HG03045 (cell line): ENCODE measurements around the gene ITGB2.

Experiments
- ATAC-seq: cut with Tn5 transposase; IDR thresholded peaks from one replicate; pipeline ENCODE4 v1.9.1; 2021; ENCODE audit warnings: mild to moderate bottlenecking, moderate library complexity; ENCODE audit not compliant: unreplicated experiment

ITGB2 gene

DNA sequence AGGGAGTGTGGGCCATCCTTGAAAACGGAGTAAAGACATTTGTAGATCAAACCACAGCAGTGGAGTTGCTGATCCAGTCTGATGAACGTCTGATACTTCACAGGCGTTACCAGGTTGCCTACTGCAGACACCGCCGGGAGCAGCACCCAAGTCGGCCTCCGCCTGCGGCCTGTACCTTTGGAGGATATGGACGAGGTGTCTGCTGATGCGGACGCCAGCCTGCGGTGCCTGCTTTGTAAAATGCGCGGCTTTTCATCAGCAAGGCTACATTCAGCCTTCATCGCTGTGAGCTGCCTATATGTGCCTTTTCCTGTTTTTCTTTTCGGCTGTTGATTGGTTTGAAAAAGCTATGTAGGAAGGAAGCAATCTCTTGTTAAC lies 35.1 kb upstream of the ITGB2 start:
- ATAC-seq = no peak

DNA sequence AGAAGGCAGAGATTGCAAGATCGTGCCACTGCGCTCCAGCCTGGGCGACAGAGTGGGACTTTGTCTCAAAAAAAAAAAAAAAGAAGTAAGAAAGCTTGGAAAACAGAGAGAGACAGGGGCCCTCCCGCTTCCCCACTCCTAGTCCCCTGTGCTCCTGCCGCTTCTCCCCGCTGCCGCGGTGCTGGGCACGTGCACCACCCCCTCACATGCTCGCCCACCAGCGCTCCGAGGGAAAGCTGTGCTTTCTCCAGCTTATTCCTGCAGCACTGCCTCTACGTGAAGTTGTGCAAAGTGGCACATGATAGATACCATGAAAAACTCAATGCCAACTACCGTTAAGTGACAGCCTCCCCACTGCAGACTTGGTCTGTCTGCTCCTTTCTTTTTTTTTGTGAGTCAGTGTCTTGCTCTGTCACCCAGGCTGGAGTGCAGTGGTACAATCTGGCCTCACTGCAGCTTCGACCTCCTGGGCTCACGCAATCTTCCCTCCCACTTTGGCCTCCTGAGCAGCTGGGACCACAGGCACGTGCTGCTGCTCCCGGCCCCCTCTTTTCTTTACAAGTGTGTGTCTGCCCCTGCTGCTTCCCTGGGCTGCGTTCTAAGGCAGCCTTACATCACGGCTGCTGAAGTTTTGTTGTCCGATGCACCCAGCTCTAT lies 34.6 kb upstream of the ITGB2 start:
- no peak for ATAC-seq

GRCh38 chr21:44954281-44954771 lies 33.6 kb upstream of the ITGB2 start:
- ATAC-seq = no peak

DNA sequence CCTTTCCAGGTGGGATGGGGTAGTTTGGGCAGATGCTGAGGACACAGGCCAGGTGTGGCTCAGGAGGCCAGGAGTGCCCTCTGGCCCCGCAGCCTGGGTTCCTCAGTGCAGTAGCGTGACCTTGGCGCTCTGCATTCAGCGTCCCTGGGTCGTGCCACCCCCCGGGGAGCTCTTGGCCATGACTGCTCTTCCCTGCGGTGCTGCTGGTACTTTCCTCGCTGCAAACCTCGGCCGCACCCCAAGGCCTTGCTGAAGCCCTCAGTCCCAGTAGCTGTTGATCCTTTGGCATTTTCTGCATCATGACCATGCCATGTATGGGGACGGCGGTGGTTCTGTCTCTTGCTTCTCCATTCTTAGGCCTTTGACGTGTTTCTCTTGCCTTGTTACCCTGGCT lies 32.9 kb upstream of the ITGB2 start:
- no peak for ATAC-seq

DNA sequence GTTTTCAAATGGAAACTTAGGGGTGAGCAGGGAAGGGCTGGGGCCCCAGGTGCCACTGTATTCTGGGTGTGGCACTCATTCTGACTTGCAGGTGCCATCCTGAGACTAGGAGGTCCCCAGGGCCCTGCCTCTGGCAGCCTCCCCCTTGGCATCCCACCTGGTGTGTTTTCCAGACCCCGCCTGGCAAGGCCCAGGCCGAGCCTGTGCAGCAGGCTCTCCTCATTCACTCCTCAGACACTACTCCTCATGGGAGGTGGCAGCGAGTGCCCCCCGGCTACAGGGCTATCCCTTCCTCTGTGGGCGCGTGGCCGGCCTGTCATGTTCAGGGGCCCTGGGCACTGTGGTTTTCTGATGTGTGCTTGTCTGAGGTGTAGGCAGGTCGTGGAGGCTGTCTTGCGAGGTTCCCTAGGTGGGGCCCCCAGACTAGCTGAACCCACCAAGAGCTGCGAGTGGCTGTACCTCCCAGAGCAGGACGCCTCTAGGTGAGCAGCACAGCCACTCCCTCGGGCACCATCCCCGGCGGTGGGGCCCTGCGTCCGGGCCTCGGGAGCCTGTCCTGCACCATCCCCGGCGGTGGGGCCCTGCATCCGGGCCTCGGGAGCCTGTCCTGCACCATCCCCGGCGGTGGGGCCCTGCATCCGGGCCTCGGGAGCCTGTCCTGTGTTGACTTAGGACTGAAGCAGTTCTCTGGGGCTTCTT lies 32.4 kb upstream of the ITGB2 start:
- ATAC-seq = no peak

DNA sequence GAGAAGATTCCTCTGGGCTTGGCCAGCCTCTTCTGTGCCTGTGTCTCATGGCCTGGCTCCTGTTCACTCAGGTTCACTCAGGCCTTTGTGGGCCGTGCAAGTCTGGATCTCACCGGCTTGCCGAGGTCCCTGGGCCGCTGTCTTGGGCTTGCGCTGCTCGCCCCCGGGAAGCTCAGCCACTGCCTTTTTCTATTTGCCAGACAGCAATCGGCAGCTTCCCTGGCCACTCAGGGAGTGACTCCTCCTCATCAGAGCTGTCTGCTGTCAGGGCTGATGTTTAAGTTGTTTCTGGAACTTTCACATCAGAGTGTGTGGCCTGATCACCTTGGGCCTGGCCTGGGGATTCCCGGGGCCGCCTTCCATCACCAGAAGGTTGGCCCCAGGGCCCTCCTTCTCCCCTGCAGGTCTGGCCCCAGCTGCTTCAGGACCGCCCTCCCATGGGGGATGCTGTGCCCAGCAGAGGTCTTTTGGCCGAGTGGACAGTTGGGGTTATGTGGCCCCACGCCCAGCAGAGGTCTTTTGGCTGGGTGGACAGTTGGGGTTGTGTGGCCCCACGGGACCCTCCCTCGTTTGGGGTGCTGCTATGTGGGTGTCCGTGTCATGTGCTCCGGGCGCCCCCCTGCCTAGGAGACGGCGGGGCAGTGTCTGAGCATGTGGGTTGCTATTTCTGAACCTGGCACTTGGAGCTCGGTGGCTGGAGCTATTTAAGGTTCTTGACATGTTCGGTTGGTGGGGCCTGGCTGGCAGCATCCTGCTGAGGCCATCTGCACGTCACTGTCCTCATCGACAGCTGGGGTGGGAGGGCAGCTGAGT lies 31.6 kb upstream of the ITGB2 start:
- no peak for ATAC-seq

DNA sequence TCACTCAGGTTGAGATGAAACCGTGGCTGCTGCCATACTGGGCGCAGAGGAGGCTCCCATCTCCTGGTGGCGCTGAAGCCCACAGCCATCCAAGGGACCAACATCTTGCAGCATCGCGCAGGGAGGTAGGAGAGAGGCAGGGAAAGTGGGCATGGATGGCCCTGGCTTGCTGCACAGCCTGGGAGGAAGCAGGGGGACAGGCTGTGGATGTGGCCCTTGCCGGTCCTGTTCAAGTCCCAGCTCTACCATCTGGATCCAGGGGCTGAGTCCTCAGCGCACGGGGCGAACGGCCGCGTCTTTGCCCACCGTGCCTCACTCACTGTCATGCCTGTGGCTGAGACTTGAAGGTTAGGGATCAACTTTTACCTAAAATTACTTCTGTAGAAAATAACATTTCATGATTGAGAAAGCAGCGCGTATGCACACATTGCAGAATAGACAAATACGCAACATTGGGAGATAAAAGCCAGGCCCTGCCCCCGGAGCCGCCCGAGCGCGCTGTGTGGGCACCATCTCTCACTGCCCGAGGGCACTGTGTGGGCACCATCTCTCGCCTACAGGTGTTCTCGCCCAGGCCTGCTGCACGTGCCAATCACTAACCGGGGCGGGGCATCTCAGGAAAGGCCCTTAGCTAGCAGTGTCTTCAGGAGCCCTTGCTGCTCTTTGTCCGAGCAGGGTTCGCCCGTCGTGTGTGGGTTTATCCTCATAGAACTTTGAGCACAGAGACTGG lies 30.7 kb upstream of the ITGB2 start:
- ATAC-seq = no peak

DNA sequence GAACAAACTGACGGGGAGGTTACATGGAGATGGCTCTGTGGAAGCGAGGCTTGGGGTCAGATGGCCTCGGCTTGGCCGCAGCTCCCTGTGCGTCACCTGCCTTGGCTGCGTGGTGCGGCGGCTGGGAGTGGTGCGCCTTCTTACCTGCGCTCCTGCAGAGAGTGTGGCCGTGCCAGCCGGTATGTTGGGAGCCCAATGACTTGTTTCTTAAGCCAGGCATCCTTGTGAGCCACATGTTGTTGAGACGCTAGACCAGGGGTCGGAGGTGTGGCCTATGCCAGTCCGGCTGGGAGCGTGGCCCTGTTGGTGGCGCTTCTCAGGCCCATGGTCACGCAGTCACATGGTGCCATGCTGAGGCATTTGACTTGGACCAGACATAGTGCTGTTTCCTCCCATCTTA lies 29.7 kb upstream of the ITGB2 start:
- no peak for ATAC-seq

DNA sequence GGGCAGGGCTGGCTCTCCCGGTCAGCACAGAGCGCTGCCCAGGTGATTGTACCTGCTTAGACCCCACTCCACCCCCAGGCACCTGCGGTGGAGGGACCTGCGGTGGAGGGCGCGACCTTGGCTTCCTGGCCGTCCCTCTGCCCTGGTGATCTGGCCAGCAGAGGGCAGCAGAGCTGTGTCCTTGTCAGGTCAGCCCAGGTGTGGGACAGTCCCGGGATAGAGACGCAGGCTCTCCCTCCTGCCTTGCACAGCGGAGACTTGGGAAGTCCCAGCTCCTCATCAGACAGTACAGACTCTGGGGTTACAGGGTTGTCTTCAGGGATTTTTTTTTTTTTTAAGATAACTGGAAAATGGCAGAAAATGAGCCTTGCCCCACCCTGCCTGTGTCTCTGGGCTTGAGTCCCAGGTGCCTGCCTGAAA lies 29.1 kb upstream of the ITGB2 start:
- ATAC-seq = no peak

GRCh38 chr21:44949161-44949778 lies 28.6 kb upstream of the ITGB2 start:
- ATAC-seq = no peak

- ATAC-seq = no peak
Measured at GRCh38 chr21:44948426-44949120, 27.9 kb upstream of the ITGB2 start.

- no peak for ATAC-seq
Measured at GRCh38 chr21:44947930-44948331, 27.2 kb upstream of the ITGB2 start.

GRCh38 chr21:44947111-44947929 lies 26.6 kb upstream of the ITGB2 start:
- ATAC-seq = no peak

DNA sequence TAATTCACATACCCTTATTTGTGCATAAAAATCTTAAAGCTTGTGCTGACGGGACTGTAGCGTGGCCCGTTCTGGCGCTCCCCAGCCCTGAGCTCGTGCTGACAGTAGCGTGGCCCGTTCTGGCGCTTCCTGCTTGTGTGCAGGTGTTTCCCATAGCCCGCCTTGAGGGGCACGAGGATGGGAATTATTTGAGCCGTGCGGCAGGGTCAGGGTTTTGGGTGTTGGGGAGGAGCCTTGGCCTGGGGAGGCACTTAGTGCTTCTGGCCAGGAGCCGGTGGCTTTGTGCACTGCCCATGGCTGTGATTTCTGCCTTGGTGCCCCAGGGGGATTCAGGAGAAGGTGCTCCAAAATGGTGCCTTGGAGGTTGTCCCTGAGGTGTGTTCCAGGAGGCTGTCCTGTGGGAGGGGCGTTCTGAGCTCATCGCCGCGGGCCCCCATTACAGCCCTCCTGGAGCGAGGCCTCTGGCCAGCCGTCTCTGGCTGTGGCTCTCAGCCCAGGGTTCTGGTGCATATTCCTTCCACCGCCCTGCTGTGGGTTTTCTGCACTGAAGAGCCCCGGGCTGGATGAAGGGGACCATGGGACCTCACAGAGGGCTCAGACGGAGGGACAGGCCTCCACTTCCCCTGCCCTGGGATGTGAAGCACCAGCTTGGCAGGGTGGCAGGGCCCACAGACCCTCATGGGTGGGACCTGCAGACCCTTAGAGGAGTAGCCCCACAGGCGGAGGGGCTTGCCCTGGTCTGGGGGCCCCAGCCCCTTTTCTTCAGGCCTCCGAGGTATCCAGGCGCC lies 25.7 kb upstream of the ITGB2 start:
- ATAC-seq = no peak

DNA sequence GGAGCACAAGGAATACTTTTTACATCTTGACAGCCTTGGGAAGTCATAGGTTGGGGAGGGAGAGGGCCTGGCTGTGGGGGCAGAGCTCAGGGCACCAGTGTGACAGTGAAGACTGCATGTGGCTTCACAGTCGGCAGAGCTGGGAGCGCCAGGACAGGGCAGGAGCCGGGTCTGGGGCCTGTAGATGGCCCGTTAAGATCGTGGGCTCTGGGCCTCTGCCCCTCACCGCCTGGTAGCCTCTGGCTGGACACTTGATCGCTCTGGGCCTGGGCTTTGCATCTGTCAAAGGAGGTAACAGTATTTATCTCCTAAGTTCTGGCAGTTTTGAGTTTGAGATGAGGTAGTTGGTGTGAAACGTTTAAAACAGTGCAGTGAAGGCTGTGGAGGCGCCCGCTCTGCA lies 23.9 kb upstream of the ITGB2 start:
- ATAC-seq = no peak

DNA sequence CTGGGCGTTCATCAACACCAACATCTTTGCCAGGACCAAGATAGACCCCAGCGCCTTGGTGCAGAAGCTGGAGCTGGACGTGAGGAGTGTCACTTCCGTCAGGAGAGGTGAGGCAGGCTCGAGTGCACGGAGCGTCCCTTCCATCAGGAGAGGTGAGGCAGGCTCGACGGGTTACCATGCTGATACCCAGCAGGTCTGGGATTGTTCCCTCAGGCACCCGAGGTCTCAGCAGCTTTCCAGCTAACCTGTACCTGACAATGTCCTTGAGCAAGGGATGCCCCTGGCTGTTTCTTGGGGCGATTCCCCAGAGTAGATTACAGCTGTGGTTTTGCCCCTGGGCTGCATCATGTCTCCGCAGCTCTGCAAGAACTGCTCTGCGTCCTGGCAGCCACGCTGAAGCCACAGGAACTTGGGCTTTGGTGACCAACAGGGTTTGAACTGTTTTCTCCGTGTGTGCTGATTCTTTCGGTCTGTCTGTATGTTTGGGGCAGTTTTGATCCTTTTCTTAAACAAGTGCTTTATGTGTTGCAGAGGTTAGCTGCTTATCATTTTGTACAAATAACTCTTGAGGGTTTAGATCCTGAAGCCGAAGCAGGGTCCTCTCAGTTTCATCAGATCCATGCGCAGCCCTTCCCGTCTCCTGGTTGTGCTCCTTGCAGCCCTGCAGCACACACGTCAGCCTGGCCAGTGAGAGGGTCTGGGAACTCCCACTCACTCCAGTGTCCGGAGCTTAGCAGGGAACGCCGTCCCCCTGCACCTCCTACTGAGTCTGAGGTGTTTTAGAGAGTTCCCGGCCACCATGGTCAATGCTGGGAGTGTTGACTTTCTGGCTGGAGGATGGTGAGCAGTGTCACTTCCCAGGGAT lies 23.2 kb upstream of the ITGB2 start:
- no peak for ATAC-seq

GRCh38 chr21:44943005-44943685 lies 22.4 kb upstream of the ITGB2 start:
- no peak for ATAC-seq
